GM18861 (cell line): Measurements from ENCODE around the gene STARD4.
A peak's percentile ranks its signal among the peaks of the same experiment; 100 is the strongest.

ENCODE experiments used
- ATAC-seq: cut with Tn5 transposase; IDR thresholded peaks from one replicate; pipeline ENCODE4 v1.9.1; 2021; ENCODE audit not compliant: unreplicated experiment

The STARD4 gene

GRCh38 chr5:111472579-111472978 lies 39.8 kb downstream of the STARD4 start:
- peak; percentile 53 for ATAC-seq

- no peak for ATAC-seq
Observed at GRCh38 chr5:111472096-111472495, 40.2 kb downstream of the STARD4 start.

- ATAC-seq = no peak
Observed at GRCh38 chr5:111469903-111470302, 42.4 kb downstream of the STARD4 start.

- ATAC-seq = no peak
Observed at GRCh38 chr5:111469293-111469896, 42.9 kb downstream of the STARD4 start.

GRCh38 chr5:111463311-111463710 lies 49.0 kb downstream of the STARD4 start:
- ATAC-seq = no peak

- no peak for ATAC-seq
Observed at GRCh38 chr5:111461934-111462333, 50.4 kb downstream of the STARD4 start.

- ATAC-seq = no peak
Observed at GRCh38 chr5:111461255-111461671, 51.1 kb downstream of the STARD4 start.

- no peak for ATAC-seq
Observed at GRCh38 chr5:111454776-111455175, 57.6 kb downstream of the STARD4 start.

GRCh38 chr5:111454198-111454622 lies 58.1 kb downstream of the STARD4 start:
- ATAC-seq = no peak

- ATAC-seq = no peak
Observed at GRCh38 chr5:111453747-111454146, 58.6 kb downstream of the STARD4 start.

- ATAC-seq = no peak
Observed at GRCh38 chr5:111453295-111453694, 59.0 kb downstream of the STARD4 start.

- no peak for ATAC-seq
Observed at GRCh38 chr5:111447822-111448221, 64.5 kb downstream of the STARD4 start.

GRCh38 chr5:111447099-111447498 lies 65.2 kb downstream of the STARD4 start:
- no peak for ATAC-seq
